Smooth muscle cell (in vitro differentiated cells): Measurements from ENCODE around the gene AOX1. TPM values are rescaled to one million over a fixed set of nuclear protein-coding genes. Genes with fewer than 3 reads are reported as not detected.

Experiments
- DNase-seq: peaks from one replicate; lab custom pipeline; 2025; ENCODE audit not compliant: unreplicated experiment; lab: John Stamatoyannopoulos, UW
- H2AFZ ChIP-seq: fragments of 200-600 bp; sonication (generic); 2 replicates; pipeline ENCODE4 v1.6.0; 2016; ENCODE audit warnings: antibody characterized with exemption, low read depth, mild to moderate bottlenecking
- H3F3A ChIP-seq: fragments of 200-600 bp; sonication (generic); 2 replicates; pipeline ENCODE4 v1.6.0; 2017; ENCODE audit warnings: antibody characterized with exemption, low read depth
- H3K27ac ChIP-seq: fragments of 200-600 bp; sonication (generic); 2 replicates; pipeline ENCODE4 v1.5.1; 2016; ENCODE audit warnings: low read depth, mild to moderate bottlenecking
- H3K27me3 ChIP-seq: fragments of 200-600 bp; sonication (generic); 2 replicates; pipeline ENCODE4 v1.6.1; 2016; ENCODE audit warnings: low read depth, mild to moderate bottlenecking
- H3K36me3 ChIP-seq: fragments of 200-600 bp; sonication (generic); 2 replicates; pipeline ENCODE4 v1.5.1; 2016; ENCODE audit warnings: low read depth
- H3K4me1 ChIP-seq: fragments of 200-600 bp; sonication (generic); 2 replicates; pipeline ENCODE4 v1.5.1; 2016; ENCODE audit warnings: low read depth
- H3K4me2 ChIP-seq: fragments of 200-600 bp; sonication (generic); 2 replicates; pipeline ENCODE4 v1.6.0; 2016; ENCODE audit warnings: mild to moderate bottlenecking
- H3K4me3 ChIP-seq: fragments of 200-600 bp; sonication (generic); 2 replicates; pipeline ENCODE4 v1.5.1; 2016; ENCODE audit warnings: mild to moderate bottlenecking
- H3K79me2 ChIP-seq: fragments of 200-600 bp; sonication (generic); 2 replicates; pipeline ENCODE4 v1.6.0; 2016; ENCODE audit warnings: low read depth, mild to moderate bottlenecking
- H3K9ac ChIP-seq: fragments of 200-600 bp; sonication (generic); 2 replicates; pipeline ENCODE4 v1.6.0; 2016; ENCODE audit warnings: low read depth
- H3K9me3 ChIP-seq: fragments of 200-600 bp; sonication (generic); replicated peaks from 2 replicates; pipeline ENCODE4 v1.5.1; 2016; ENCODE audit warnings: low read depth
- H4K20me1 ChIP-seq: fragments of 200-600 bp; sonication (generic); 2 replicates; pipeline ENCODE4 v1.6.0; 2016; ENCODE audit warnings: low read depth
- WGBS: methylation state at CpG from one replicate; pipeline ENCODE4 v1.1.7; 2016; ENCODE audit warnings: low lambda C conversion rate; 5-methylcytosine and 5-hydroxymethylcytosine counted together
- polyA plus RNA-seq: library from polyadenylated mRNA; unstranded; fragments of >200 nt; fragmentation: Nextera tagmentation; extraction: Ambion mirVana; gene quantifications from 2 replicates; pipeline ENCODE4 v1.2.1, GENCODE V29; 2016
- total RNA-seq: library from RNA; depleted of rRNA; stranded (reverse); fragments of >200 nt; gene quantifications from 2 replicates; pipeline ENCODE4 v1.2.3, GENCODE V29; 2014
- TF ChIP-seq, protein P1 (sequence below): fragments of 200-600 bp; sonication (generic); IDR thresholded peaks from 2 replicates; pipeline ENCODE4 v1.5.1; 2017; ENCODE audit warnings: borderline replicate concordance, mild to moderate bottlenecking, antibody characterized with exemption; ENCODE audit not compliant: insufficient read depth, poor library complexity, severe bottlenecking

The AOX1 gene
- total and polyA plus RNA-seq, 2 experiments from 2014 or later, result 0.18 TPM; not detected in 1

DNA sequence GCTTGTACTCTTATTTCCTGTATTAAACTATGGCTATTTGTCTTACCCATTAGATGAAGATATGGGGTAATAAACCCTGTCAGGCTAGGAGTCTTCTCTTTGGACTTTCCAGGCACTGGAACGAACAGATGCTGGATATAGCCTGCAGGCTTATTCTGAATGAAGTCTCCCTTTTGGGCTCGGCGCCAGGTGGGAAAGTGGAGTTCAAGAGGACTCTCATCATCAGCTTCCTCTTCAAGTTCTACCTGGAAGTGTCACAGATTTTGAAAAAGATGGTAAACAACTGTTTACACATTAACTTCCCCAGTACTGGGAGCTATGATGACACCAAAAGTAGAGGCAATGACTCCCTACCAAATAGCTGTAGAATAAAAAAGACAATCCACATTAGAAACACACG is 27.9 kb downstream of the AOX1 start:
- Histone ChIP-seq H2AFZ (no peak overlapping the region), H3K9ac (no peak overlapping the region), H3K9me3 (no peaks in the 10 kb centered on the region), H3K4me1 (no peaks in the 10 kb centered on the region), H3F3A (no peaks in the 10 kb centered on the region), H3K36me3 (no peaks in the 10 kb centered on the region), H4K20me1 (no peaks in the 10 kb centered on the region), H3K4me2 (no peak overlapping the region), H3K27me3 (no peaks in the 10 kb centered on the region), H3K27ac (no peak overlapping the region), H3K4me3 (no peak overlapping the region), H3K79me2 (no peaks in the 10 kb centered on the region)
- 88% methylated on average over 4 of the region's 4 CpGs for WGBS
- TF ChIP-seq, protein P1, sequence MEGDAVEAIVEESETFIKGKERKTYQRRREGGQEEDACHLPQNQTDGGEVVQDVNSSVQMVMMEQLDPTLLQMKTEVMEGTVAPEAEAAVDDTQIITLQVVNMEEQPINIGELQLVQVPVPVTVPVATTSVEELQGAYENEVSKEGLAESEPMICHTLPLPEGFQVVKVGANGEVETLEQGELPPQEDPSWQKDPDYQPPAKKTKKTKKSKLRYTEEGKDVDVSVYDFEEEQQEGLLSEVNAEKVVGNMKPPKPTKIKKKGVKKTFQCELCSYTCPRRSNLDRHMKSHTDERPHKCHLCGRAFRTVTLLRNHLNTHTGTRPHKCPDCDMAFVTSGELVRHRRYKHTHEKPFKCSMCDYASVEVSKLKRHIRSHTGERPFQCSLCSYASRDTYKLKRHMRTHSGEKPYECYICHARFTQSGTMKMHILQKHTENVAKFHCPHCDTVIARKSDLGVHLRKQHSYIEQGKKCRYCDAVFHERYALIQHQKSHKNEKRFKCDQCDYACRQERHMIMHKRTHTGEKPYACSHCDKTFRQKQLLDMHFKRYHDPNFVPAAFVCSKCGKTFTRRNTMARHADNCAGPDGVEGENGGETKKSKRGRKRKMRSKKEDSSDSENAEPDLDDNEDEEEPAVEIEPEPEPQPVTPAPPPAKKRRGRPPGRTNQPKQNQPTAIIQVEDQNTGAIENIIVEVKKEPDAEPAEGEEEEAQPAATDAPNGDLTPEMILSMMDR, result no peak
- DNase-seq, result no peak

DNA sequence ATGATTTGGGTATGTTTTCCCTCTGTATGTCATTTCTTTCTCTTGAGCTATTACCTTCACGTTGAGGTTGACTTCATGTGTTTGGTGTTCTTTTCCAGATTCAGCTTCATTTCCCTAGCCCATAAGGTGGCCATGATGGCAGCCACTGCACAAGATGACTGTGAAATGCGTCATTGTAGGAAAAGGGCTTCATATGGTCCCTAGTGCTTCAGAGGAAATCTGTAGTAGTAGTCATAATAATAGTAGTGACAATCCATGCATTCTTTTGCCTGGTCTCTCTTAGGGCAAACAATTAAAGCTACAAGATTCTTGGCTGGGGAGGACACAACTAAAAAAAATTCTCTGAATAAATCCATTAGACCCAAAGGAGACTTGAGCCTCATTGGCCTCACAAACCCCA is 28.4 kb downstream of the AOX1 start:
- no peaks in the 10 kb centered on the region for H3K4me1 ChIP-seq
- H3K27ac ChIP-seq, result no peak overlapping the region
- 85% methylated on average over 2 of the region's 2 CpGs for WGBS
- H3K79me2 ChIP-seq, result no peaks in the 10 kb centered on the region
- H3K4me3 ChIP-seq, result no peak overlapping the region
- H3K4me2 ChIP-seq, result no peak overlapping the region
- no peaks in the 10 kb centered on the region for H3K9me3 ChIP-seq
- H3K27me3 ChIP-seq, result no peaks in the 10 kb centered on the region
- H4K20me1 ChIP-seq, result no peaks in the 10 kb centered on the region
- no peaks in the 10 kb centered on the region for H3K36me3 ChIP-seq
- TF ChIP-seq, protein P1, result no peak
- H3F3A ChIP-seq, result no peaks in the 10 kb centered on the region
- DNase-seq, result no peak
- no peak overlapping the region for H2AFZ ChIP-seq
- H3K9ac ChIP-seq, result no peak overlapping the region

DNA sequence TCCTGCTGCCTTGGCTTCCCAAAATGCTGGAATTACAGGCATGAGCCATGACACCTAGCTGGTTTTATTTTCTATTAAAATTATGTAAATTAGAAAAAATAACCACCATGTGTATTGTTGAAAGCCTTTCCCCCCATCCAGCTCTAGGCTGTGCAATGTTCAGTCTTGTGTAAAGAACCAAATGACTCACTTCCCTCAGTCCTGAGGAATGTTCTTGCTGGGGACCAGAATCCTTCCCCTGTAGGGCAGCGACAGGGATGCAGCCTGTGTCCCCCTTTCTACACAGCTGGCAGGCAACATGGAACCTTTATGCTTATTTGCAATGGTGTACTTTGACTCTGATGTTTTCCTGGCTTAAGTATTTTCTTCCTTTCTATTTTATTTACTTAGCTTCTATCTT is 29.4 kb downstream of the AOX1 start:
- Histone ChIP-seq H4K20me1 (no peaks in the 10 kb centered on the region), H3K9ac (no peak overlapping the region), H3K27me3 (no peaks in the 10 kb centered on the region), H3K36me3 (no peaks in the 10 kb centered on the region), H3K4me1 (no peaks in the 10 kb centered on the region), H3K4me3 (no peak overlapping the region), H3F3A (no peaks in the 10 kb centered on the region), H3K79me2 (no peaks in the 10 kb centered on the region), H3K4me2 (peak overlapping the region; percentile 44), H3K9me3 (no peaks in the 10 kb centered on the region), H3K27ac (no peak overlapping the region), H2AFZ (no peak overlapping the region)
- WGBS, result 40% methylated on average over 1 of the region's 1 CpG
- TF ChIP-seq, protein P1, result no peak
- no peak for DNase-seq

DNA sequence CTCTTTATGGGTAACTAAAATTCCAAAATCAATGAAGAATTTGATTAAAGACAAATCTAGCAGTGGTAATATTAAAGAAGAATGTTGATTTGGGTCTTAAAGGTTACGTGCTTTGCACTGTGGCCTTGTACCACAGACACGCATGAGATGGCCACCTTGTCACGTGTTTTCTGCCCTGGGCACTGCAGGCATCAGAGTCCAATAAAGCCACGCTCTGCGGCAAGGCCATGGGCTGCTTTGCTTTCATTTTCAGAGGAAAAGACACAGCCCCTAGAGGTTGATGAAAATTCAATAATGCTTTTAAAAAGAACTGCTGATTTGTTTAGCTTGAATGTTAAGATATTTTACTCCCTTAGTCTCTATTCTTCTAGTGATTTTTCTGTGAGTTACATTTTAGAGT is 30.4 kb downstream of the AOX1 start:
- H3K79me2 ChIP-seq, result no peaks in the 10 kb centered on the region
- no peaks in the 10 kb centered on the region for H3K36me3 ChIP-seq
- no peaks in the 10 kb centered on the region for H3K4me1 ChIP-seq
- H3K27me3 ChIP-seq, result no peaks in the 10 kb centered on the region
- TF ChIP-seq, protein P1, result no peak
- no peak overlapping the region for H3K4me3 ChIP-seq
- H3K27ac ChIP-seq, result no peak overlapping the region
- H4K20me1 ChIP-seq, result no peaks in the 10 kb centered on the region
- H3K4me2 ChIP-seq, result no peak overlapping the region
- H3K9ac ChIP-seq, result no peak overlapping the region
- DNase-seq, result no peak
- H3K9me3 ChIP-seq, result no peaks in the 10 kb centered on the region
- 96% methylated on average over 5 of the region's 5 CpGs for WGBS
- peak overlapping the region; percentile 28 for H2AFZ ChIP-seq
- no peaks in the 10 kb centered on the region for H3F3A ChIP-seq
